ENCODE data around the gene PARD3B. TPM values are rescaled to one million over a fixed set of nuclear protein-coding genes. Genes with fewer than 3 reads are reported as not detected.

The PARD3B gene
- total and polyA plus RNA-seq, 2 experiments from 2014 or later, result 4.3 to 8.5 TPM

GRCh38 chr2:204863336-204863735 is 318.1 kb downstream of the PARD3B start:
- TF ChIP-seq, protein P1, sequence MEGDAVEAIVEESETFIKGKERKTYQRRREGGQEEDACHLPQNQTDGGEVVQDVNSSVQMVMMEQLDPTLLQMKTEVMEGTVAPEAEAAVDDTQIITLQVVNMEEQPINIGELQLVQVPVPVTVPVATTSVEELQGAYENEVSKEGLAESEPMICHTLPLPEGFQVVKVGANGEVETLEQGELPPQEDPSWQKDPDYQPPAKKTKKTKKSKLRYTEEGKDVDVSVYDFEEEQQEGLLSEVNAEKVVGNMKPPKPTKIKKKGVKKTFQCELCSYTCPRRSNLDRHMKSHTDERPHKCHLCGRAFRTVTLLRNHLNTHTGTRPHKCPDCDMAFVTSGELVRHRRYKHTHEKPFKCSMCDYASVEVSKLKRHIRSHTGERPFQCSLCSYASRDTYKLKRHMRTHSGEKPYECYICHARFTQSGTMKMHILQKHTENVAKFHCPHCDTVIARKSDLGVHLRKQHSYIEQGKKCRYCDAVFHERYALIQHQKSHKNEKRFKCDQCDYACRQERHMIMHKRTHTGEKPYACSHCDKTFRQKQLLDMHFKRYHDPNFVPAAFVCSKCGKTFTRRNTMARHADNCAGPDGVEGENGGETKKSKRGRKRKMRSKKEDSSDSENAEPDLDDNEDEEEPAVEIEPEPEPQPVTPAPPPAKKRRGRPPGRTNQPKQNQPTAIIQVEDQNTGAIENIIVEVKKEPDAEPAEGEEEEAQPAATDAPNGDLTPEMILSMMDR (IDR thresholded peaks at IDR 0.05; ENCODE audit: low read depth, low read length), result no peak
- Histone ChIP-seq H3K27me3 (no peaks in the 10 kb centered on the region), H3K27ac (no peak overlapping the region), H3K9me3 (ENCODE audit: low read depth) (no peaks in the 10 kb centered on the region), H3K4me1 (ENCODE audit: low read depth) (no peaks in the 10 kb centered on the region), H3K36me3 (no peaks in the 10 kb centered on the region), H3K4me3 (no peak overlapping the region)
- DNase-seq (ENCODE audit: low read depth in 1 of 2, low spot score in 1 of 2), result no peak

- Histone ChIP-seq H3K27me3 (no peaks in the 10 kb centered on the region), H3K9me3 (ENCODE audit: low read depth) (no peaks in the 10 kb centered on the region), H3K27ac (no peak overlapping the region), H3K36me3 (no peaks in the 10 kb centered on the region), H3K4me1 (ENCODE audit: low read depth) (no peaks in the 10 kb centered on the region), H3K4me3 (no peak overlapping the region)
- TF ChIP-seq, protein P1 (IDR thresholded peaks at IDR 0.05; ENCODE audit: low read depth, low read length), result no peak
- peak in 1 of 2 donors; percentile 6 for DNase-seq (ENCODE audit: low read depth in 1 of 2, low spot score in 1 of 2)
Observed at GRCh38 chr2:204869132-204869823, 324.0 kb downstream of the PARD3B start.

- Histone ChIP-seq H3K9me3 (ENCODE audit: low read depth) (no peaks in the 10 kb centered on the region), H3K36me3 (no peaks in the 10 kb centered on the region), H3K4me3 (no peak overlapping the region), H3K27ac (no peak overlapping the region), H3K4me1 (ENCODE audit: low read depth) (no peaks in the 10 kb centered on the region), H3K27me3 (no peaks in the 10 kb centered on the region)
- no peak for DNase-seq (ENCODE audit: low read depth in 1 of 2, low spot score in 1 of 2)
- TF ChIP-seq, protein P1 (IDR thresholded peaks at IDR 0.05; ENCODE audit: low read depth, low read length), result no peak
Observed at GRCh38 chr2:204870053-204870452, 324.8 kb downstream of the PARD3B start.

DNA sequence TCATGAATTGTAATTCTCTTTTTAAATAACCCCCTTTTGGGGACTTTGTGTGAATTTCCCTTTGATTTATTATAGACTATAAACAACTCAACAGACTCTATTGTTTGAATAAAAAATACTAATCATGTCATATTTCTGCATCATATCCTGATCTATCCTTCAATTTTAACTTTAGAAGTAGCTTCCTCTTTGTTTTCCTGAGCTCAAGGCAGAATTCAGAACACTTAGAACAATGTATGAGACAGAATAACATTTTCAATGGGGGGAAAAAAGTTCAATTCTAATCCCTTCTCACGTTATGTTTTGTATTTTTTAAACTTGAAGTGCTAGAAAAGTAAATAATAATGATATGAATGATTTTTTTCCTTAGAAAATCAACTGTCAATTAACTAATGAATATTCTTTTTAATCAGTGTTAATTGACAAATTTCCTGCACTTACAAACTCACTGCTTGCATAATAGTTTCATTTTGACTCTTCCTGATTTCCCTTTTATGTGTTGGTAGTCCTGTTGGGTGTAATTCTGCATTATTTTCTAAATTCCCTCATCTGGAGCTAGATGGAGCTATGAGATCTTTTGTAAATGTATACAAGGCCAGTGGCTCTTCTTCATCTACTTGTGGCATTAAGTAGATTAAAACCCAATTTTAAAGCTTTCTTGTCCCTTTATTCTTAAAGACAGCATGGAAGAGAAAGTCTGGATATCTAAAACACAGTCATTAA is 326.1 kb downstream of the PARD3B start:
- DNase-seq (ENCODE audit: low read depth in 1 of 2, low spot score in 1 of 2), result peak; percentile 18 to 66
- TF ChIP-seq, protein P1 (IDR thresholded peaks at IDR 0.05; ENCODE audit: low read depth, low read length), result peak; percentile 43
- H3K36me3 ChIP-seq, result no peaks in the 10 kb centered on the region
- H3K4me1 ChIP-seq (ENCODE audit: low read depth), result no peaks in the 10 kb centered on the region
- no peak overlapping the region for H3K4me3 ChIP-seq
- H3K27me3 ChIP-seq, result no peaks in the 10 kb centered on the region
- H3K27ac ChIP-seq, result no peak overlapping the region
- H3K9me3 ChIP-seq (ENCODE audit: low read depth), result no peaks in the 10 kb centered on the region

DNA sequence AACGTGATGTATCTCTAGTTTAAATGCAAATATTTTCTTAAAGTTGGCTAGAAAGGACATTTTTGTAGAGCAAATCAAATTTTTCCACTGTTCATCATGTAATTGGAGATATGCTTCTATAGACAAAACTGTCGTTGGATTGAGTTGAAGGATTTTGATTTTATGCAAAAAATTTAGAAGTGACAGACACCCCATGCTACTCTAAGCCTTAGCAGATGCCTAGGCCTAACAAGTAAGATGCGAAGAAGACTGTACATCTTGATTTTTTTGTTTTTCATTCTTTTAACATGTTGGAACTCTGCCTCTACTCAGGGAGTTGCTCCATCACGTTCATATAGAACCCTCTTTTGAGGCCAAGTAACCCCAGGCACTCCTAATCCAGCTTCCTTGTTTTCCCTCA is 331.0 kb downstream of the PARD3B start:
- no peaks in the 10 kb centered on the region for H3K9me3 ChIP-seq (ENCODE audit: low read depth)

More for the DNA sequence above, 331.0 kb downstream of the PARD3B start:
- peaks cover 5% of the 10 kb centered on the region for H3K4me1 ChIP-seq (ENCODE audit: low read depth)
- H3K36me3 ChIP-seq, result no peaks in the 10 kb centered on the region
- no peak overlapping the region for H3K27ac ChIP-seq
- no peaks in the 10 kb centered on the region for H3K27me3 ChIP-seq
- TF ChIP-seq, protein P1 (IDR thresholded peaks at IDR 0.05; ENCODE audit: low read depth, low read length), result no peak
- H3K4me3 ChIP-seq, result no peak overlapping the region
- DNase-seq (ENCODE audit: low read depth in 1 of 2, low spot score in 1 of 2), result no peak
